ENCODE measurements around the gene TEX29.

TEX29 gene

GRCh38 chr13:111292710-111293485, 27.5 kb upstream of the TEX29 start:
- DNase-seq, result no peak

- no peak for DNase-seq
Observed at GRCh38 chr13:111295886-111296285, 24.6 kb upstream of the TEX29 start.

DNA sequence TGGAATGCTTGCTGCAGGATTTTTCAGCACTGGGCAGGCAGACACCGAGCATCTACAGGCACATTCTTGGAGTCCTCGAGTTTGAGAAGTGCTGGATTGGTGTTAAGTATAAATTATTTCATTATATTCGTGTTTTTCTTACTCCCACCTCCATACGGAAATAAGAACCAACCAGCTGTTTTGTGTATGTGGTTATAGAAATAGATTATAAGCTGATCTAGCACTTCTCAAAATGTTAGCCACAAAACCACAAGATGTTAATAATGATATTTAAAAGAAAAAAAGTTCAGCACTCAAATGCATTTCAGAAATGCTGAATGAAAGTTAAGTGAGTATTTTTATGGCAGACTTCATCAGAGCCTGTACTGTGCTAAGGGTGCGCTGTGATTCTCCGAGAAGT, 24.0 kb upstream of the TEX29 start:
- no peak for DNase-seq

DNA sequence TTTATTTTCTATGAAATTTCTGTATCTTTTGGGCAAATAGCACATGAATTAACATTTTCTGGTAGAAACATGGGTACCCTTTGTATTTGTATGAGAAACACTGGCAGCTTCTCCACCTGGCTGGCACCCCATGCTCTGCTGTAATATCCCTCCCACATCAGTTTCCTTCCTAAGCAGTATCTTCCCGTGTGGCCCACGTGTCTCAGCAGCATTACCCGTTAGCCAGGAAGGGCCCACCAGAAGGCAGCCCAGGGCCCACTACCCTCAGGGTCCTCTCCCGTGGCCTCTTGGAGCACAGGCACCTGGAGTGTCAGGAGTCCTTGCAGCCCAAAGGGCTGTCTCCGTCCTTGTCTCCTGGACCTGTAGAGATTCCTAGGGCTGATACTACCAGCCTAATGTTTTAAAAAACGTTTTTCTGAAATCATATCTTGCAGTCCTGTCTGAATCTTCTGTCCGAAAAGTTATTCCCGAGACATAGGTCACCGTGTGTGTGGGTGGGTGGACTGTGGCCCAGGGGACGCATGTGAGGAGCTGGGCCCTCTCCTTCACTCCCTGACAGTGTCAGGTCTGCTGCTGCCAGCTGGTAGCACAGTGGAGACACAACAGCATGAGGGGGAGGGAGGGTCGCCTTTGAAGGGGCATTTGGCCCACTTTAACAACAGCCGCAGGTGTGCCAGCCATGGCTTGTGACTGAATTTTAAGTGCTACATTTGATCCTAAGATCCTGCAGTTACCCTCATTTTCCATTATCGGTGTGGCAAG, 22.0 kb upstream of the TEX29 start:
- DNase-seq, result no peak

DNA sequence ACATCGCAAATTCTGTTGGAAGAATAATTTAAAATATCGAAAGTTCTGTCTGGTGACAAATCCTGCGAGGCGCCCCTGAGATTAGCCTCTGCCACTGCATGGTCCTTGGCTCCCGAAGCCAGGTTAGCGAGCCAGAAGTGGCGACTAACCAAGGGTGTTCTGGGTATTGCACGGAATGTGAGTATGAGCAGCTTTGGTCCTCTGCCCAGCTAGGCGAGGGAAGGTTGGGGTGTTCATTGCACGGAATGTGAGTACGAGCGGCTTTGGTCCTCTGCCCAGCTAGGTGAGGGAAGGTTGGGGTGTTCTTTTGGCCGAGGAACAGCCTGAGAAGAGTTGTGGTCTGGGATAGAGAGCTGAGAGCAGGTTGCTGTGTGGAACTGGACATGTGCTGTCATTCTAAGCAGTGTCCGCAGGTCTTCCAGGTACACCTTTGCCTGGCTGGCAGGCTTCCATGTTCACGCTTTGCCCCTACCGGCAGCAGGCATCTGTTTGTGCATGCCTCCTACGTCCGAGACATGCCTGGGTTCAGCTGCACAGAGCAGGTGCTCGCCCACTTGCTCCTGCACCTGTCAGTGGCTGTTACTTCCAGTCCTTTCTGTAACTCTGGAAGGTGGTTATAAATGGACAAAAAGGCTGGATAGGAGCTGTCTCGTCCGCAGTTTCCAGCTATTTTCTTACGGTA, 18.3 kb upstream of the TEX29 start:
- no peak for DNase-seq

- no peak for DNase-seq
Observed at GRCh38 chr13:111303559-111303958, 16.9 kb upstream of the TEX29 start.

- DNase-seq, result no peak
Observed at GRCh38 chr13:111304041-111304544, 16.3 kb upstream of the TEX29 start.

DNA sequence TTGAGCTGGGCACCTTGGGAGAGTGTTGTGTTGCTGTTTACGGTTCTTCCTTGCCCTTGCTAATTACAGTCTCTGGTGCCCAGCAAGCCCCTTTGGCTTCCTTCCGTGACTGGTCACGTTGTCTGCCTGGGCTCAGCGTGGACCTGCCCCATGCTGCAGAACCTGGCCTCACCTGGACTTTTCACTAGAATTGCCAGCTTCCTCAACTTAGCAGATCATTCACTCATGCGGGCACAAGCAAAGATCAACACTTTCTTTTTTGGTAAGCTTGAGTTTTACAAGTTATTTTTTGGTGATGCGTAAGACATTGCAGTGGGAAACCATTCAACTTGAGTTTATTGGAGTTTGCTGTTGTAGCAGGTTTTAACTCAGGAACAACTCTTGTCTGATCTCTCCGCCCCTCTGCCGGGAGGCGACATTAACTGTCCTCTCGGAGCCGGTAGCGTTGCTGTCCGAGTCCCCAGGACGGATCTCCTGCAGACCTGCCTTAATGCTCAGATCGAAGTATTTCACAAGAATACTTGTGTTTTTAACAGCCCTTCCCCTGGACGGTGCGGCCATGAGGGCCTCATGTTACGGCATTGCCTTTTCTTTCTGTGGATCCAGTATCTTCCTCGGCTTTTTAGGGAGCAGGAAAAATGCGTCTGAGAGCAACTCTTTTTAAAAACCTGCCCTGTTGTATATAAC, 15.7 kb upstream of the TEX29 start:
- no peak for DNase-seq

DNA sequence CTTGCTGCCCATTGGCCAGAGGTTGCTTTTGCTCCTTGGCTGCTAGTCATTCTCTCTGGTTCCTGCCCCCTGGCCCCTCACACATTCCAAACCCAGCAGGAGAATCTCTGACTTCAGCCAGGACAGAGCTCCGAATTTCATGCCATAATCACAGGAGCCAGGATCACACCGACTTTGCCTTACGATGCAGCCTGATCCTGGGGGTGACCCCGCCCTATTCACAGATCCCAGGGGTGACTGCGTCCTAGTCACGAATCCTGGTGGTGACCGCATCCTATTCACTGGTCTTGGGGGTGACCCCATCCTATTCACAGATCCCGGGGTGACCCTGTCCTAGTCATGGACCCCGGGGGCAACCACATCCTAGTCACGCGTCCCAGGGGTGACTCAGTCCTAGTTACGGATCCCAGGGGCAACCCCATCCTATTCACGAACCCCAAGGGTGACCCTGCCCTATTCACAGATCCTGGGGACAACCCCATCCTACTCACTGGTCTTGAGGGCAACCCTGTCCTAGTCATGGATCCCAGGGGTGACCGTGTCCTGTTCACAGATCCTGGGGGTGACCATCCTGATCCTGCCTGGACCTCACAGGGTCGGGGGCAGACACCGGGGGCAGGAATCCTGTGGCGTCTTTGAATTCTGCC, 7.4 kb upstream of the TEX29 start:
- no peak for DNase-seq

DNA sequence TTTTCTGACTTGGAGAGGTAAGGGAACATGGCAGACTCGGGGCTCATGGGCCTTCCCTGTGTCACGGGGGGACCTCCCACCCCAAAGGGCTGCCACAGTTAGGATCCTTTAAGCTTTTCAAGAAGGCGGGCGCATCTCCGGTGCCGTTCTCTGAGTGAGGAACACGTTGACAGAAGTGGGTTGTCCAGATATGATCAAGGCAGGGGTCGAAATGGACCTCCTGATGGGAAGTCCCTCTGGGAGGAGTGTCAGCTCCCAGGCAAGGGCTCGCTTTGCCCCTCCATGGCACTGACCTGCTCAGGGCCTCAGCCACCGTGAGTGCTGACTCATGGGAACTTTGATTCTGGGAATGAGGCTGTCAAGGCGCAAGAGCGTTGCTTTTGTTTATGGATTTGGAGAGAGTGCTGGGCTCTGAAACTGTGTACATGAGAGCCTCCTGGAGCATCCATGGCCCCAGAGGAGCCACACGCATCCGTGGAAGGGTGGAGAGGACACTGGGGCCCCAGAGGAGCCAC, 6.5 kb upstream of the TEX29 start:
- no peak for DNase-seq

DNA sequence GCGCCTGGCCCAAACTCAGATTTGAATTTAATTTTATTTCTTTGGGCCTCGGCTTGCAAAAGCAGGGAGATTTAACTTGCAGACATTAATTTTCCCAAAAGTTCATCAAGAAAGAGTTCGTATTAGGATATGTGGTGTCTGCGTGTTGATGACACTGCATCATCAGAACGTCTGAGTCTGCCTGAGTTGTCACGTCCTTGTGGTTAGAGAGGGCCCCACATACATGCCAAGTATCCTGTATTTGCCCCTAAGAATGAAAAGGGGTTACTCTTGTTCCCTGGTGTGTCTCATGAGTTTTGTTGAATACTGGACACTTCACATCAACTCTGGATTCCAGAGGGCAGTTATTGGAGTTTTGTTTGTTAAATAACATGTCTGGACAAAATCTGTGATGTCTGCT, 5.6 kb upstream of the TEX29 start:
- no peak for DNase-seq

- no peak for DNase-seq
Observed at GRCh38 chr13:111315347-111315995, 5.0 kb upstream of the TEX29 start.

- DNase-seq, result no peak
Observed at GRCh38 chr13:111316161-111316730, 4.2 kb upstream of the TEX29 start.

DNA sequence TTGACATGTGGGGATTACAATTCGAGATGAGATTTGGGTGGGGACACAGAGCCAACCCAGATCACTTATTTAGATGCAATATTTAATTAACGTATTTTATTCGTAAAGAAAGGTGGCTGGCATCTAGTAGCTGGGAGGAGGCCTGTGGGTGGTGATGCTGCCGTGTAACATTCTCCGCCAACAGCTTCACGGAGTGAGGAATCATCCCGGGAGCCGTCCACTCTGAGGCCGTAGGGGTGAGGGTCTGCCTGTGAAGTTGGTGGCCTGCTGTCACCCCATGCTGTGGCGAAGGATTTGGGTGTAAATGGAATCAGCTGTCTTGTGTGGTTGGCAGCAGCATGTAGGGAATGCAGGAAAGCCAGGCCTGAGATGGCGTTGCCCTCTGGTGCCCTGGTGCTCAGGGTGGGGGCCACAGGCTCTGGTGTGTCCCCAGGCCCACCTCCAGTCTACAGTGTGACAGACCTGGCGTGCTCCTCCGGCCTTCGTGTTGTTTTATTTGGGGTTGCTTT, 3.3 kb upstream of the TEX29 start:
- no peak for DNase-seq

DNA sequence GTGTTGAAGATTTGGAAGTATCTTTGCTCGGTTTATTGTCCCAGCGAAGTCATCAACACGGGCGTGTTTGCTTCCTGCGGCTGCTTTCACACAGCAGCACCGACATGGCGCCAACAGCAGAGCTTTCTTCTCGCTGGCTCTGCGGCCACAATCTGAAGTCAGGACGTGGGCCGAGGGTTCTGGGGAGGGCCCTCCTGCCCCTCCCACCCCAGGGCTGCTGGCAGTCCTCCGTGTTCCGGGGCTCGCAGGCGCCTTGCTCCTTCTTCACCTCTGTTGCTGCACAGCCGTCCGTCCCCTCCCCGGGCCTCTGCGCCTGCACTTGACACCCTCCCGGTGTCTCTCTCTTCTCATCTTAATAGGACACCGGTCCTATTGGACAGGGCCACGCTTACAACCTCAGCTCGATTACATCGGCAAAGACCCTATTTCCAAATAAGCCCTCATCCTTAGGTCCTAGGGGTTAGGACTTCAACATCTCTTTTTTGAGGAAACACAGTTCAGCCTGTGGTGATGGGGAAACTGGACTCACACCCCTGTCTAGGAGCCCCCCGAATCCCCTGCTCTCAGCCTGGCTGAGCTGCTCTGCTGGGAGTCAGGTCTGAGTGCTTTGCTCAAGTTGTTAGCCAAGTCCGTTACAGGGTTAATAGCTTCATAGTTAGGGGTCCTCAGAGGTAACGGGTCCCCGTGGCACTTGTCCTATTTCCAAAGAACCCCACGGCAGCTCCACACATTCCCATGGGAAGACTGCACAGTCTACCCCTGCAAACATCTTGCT, 2.7 kb upstream of the TEX29 start:
- no peak for DNase-seq

DNA sequence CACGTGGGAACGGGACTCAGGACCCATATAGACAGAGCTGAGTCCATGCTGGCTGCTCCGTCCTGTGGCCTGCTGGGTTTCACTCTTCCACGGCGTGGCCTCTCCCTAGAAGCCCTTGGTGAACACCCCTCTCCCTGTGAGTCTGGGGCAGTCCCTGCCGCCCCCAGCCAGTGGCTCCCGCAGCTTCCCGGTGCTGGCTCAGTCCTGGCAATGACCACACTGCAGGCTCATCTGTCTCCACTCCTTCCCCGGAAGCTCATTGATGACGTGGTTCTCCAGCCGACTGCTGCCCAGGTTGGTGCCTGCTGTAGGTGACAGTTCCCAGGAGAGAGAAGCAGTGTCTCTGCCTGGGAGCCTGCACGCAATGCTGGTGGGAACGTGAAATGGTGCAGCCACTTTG, 2.1 kb upstream of the TEX29 start:
- DNase-seq, result no peak

DNA sequence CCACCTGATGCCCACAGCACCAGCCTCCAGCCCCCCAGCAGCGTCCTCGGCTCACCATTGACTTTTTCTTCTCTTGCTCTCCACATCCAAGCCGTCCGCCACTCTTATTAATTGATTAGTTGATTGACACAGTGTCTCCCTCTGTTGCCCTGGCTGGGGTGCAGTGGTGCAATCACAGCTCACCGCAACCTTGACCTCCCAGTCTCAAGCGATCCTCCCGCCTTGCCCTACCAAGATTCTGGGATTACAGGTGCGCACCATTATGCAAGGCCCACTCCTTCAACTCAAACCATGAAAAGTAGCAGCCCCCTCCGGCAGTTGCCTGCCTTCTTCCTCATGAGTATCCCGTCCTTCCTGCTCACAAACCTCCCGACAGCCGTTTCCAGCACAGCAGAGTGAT, 921 bp upstream of the TEX29 start:
- no peak for DNase-seq

DNA sequence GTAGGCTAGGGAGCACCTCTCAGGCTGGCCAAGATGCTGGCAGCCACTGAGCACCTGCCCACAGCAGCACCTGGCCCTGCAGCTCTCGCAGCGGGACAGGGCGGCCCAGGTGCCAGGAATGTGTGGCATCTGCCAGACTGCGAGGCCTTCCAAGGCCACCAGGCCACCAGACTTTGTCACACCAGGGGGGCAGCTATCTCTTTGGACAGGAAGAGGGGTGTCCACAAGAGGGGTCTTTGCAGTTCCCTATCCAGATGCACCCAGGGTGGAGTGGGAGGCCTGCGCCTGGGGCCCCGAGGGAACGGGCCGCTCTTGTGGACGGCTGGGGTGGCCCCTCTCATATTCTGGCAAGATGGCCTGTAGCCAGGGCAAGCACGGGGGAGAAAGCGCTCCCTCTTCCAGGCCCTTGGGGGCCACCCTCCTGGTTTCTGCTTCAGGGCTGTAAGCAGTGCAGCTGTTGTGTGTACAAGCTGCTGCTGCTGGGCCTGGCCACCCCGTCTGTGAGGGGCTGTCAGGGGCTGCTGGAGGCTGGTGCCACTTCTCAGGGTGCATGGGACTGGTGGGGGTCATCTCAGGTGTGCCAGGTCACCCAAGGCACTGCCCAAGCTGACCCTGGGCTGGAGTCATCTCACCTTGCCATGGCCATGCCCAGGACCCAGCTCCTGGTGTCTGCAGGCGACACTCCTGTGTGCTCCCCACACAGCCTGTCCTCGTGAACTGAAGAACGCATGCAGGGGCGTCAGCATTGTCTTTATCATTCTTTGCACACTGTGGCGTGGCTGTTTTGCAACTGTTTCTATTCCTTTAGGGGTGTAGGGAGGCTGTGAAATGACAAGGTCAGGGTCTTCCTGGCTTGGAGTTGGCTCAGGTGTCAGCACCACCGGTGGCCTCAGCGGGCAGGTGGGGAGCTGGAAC, 1.8 kb downstream of the TEX29 start:
- DNase-seq, result no peak

DNA sequence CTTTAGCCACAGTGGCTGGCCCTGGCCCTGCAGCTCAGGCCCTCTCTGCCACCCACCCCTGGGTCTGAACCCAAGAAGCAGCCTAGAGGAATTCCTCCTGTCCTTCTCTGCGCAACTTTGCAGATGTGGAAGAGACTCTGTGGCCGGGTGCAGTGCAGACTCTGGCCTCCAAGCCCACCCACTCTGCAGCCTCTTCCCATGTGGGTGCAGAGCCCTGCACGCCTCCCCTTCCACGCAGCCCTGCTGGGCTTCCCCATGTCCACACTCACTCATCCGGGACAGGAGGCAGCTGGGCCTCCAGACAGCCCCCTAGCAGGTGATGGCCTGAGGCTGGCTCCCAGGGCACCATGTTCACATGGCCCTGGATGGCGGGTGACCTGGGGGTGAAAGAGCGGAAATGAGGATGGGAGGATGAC, 2.5 kb downstream of the TEX29 start:
- DNase-seq, result no peak

All from CD4-positive, alpha-beta T cell treated with Interleukin-1 beta for 1 hour (primary cell).